Pons (tissue), 1 donor: ENCODE measurements around the gene CLASRP.
"Not testable (repeated sequence)": the region's sequence is repeated elsewhere in the genome, so short reads cannot be mapped to it uniquely, and the experiment has no call there.

ENCODE experiments used
- DNase-seq: peaks from one replicate; pipeline ENCODE4 v3.0.0-alpha.2; 2016; ENCODE audit warnings: low spot score

The CLASRP gene

GRCh38 chr19:45103508-45104319 lies 64.9 kb downstream of the CLASRP start:
- no peak for DNase-seq

GRCh38 chr19:45104658-45105349 lies 66.0 kb downstream of the CLASRP start:
- DNase-seq, result no peak

GRCh38 chr19:45106363-45106762 lies 67.5 kb downstream of the CLASRP start:
- not testable (repeated sequence) for DNase-seq

- no peak for DNase-seq
Measured at GRCh38 chr19:45107621-45108150, 68.8 kb downstream of the CLASRP start.

GRCh38 chr19:45110851-45111266 lies 72.0 kb downstream of the CLASRP start:
- DNase-seq, result no peak

GRCh38 chr19:45112111-45112827 lies 73.4 kb downstream of the CLASRP start:
- DNase-seq, result no peak

- no peak for DNase-seq
Measured at GRCh38 chr19:45113628-45114027, 74.8 kb downstream of the CLASRP start.

GRCh38 chr19:45114116-45114515 lies 75.3 kb downstream of the CLASRP start:
- no peak for DNase-seq

- no peak for DNase-seq
Measured at GRCh38 chr19:45115809-45116615, 77.2 kb downstream of the CLASRP start.

- no peak for DNase-seq
Measured at GRCh38 chr19:45117167-45117594, 78.3 kb downstream of the CLASRP start.

GRCh38 chr19:45117671-45118070 lies 78.8 kb downstream of the CLASRP start:
- DNase-seq, result no peak

GRCh38 chr19:45118106-45118505 lies 79.3 kb downstream of the CLASRP start:
- no peak for DNase-seq

GRCh38 chr19:45118591-45119355 lies 79.9 kb downstream of the CLASRP start:
- not testable (repeated sequence) for DNase-seq

- no peak for DNase-seq
Measured at GRCh38 chr19:45119582-45119981, 80.7 kb downstream of the CLASRP start.
